ENCODE results near the gene FYCO1. TPM values are rescaled to one million over a fixed set of nuclear protein-coding genes. Genes with fewer than 3 reads are reported as not detected.

Gene FYCO1
- total RNA-seq, 1 donor from 2014 or later, result 56.2 TPM

GRCh38 chr3:46030626-46031025 is 35.0 kb upstream of the FYCO1 start:
- Histone ChIP-seq H3K4me1 (no peaks in the 10 kb centered on the region), H3K27me3 (no peaks in the 10 kb centered on the region)
- intact Hi-C loops (cut with DNase I), result no loop called here

GRCh38 chr3:46029953-46030543 is 34.4 kb upstream of the FYCO1 start:
- Histone ChIP-seq H3K4me1 (no peaks in the 10 kb centered on the region), H3K36me3 (no peaks in the 10 kb centered on the region), H3K27me3 (no peaks in the 10 kb centered on the region), H3K4me3 (no peak overlapping the region), H3K27ac (no peak overlapping the region), H3K9me3 (peaks cover 0 to 4% of the 10 kb centered on the region in 2 donors)
- intact Hi-C loops (cut with DNase I), result no loop called here
- no peak for DNase-seq (ENCODE audit: low spot score in 2 of 2)
- TF ChIP-seq CTCF (IDR thresholded peaks at IDR 0.05), result no peak

More at GRCh38 chr3:46030626-46031025, 35.0 kb upstream of the FYCO1 start:
- no peak overlapping the region for H3K27ac ChIP-seq
- no peaks in the 10 kb centered on the region for H3K36me3 ChIP-seq
- H3K4me3 ChIP-seq, result no peak overlapping the region
- DNase-seq (ENCODE audit: low spot score in 2 of 2), result no peak
- peaks cover 0 to 4% of the 10 kb centered on the region in 2 donors for H3K9me3 ChIP-seq
- TF ChIP-seq CTCF (IDR thresholded peaks at IDR 0.05), result no peak

- no peak overlapping the region for H3K4me3 ChIP-seq
- peaks cover 0 to 4% of the 10 kb centered on the region in 2 donors for H3K9me3 ChIP-seq
- H3K27ac ChIP-seq, result no peak overlapping the region
- intact Hi-C loops (cut with DNase I), result no loop called here
- no peaks in the 10 kb centered on the region for H3K36me3 ChIP-seq
- DNase-seq (ENCODE audit: low spot score in 2 of 2), result no peak
- H3K4me1 ChIP-seq, result no peaks in the 10 kb centered on the region
- no peak for TF ChIP-seq CTCF (IDR thresholded peaks at IDR 0.05)
- no peaks in the 10 kb centered on the region for H3K27me3 ChIP-seq
Observed at GRCh38 chr3:46027736-46028397, 32.2 kb upstream of the FYCO1 start.

- H3K27me3 ChIP-seq, result no peaks in the 10 kb centered on the region
- no peak for TF ChIP-seq CTCF (IDR thresholded peaks at IDR 0.05)
- DNase-seq (ENCODE audit: low spot score in 2 of 2), result no peak
- intact Hi-C loops (cut with DNase I), result no loop called here
- H3K27ac ChIP-seq, result no peak within 1 kb of the TSS
- no peaks in the 10 kb centered on the region for H3K4me1 ChIP-seq
- H3K4me3 ChIP-seq, result no peak within 1 kb of the TSS
- H3K9me3 ChIP-seq, result peaks cover 0 to 4% of the 10 kb centered on the region in 2 donors
- no peaks in the 10 kb centered on the region for H3K36me3 ChIP-seq
Observed at GRCh38 chr3:46027021-46027705, 31.5 kb upstream of the FYCO1 start, which contains the start of gene XCR1. Gene XCR1, minus strand, starts transcription at chr3:46027483. Its CDS starts 5,536 bp downstream, at chr3:46021947.

- H3K27ac ChIP-seq, result no peak overlapping the region
- H3K27me3 ChIP-seq, result no peaks in the 10 kb centered on the region
- no peaks in the 10 kb centered on the region for H3K36me3 ChIP-seq
- TF ChIP-seq CTCF (IDR thresholded peaks at IDR 0.05), result no peak
- intact Hi-C loops (cut with DNase I), result no loop called here
- no peak overlapping the region for H3K4me3 ChIP-seq
- no peaks in the 10 kb centered on the region for H3K4me1 ChIP-seq
- H3K9me3 ChIP-seq, result peaks cover 0 to 4% of the 10 kb centered on the region in 2 donors
- DNase-seq (ENCODE audit: low spot score in 2 of 2), result no peak
Observed at GRCh38 chr3:46025139-46025538, 29.5 kb upstream of the FYCO1 start.
